ENCODE results near the gene CTDSPL. TPM values are rescaled to one million over a fixed set of nuclear protein-coding genes. Genes with fewer than 3 reads are reported as not detected.

The CTDSPL gene
- total RNA-seq, 1 experiment from 2014 or later, result 16.6 TPM

- no peak for ATAC-seq
- BruUV-seq (replicated peaks), result no TSS peak
- intact Hi-C loops (cut with micrococcal nuclease; ENCODE audit: unreplicated experiment), result no loop called here
- TF ChIP-seq REST (IDR thresholded peaks at IDR 0.05; ENCODE audit: insufficient read depth in 1 of 2, low read depth in 2 of 2, low read length in 1 of 2), result no peak
- TF ChIP-seq POLR2AphosphoS5 (IDR thresholded peaks at IDR 0.05; ENCODE audit: low read depth, low read length), result no peak
- no peak for TF ChIP-seq CTCF (IDR thresholded peaks at IDR 0.05)
- TF ChIP-seq SIN3A (IDR thresholded peaks at IDR 0.05; ENCODE audit: borderline replicate concordance, insufficient read depth, low read depth, low read length), result no peak
- no peak for TF ChIP-seq TCF7L2 (IDR thresholded peaks at IDR 0.05; ENCODE audit: low read depth, low read length)
- no peak overlapping the region for H3K4me3 ChIP-seq (ENCODE audit: low read depth in 2 of 2, low read length in 2 of 2)
- H3K27me3 ChIP-seq (ENCODE audit: control insufficient read depth, insufficient read depth, low read length), result no peaks in the 10 kb centered on the region
- 0 out of 2 replicates have a peak, but pooled peaks cover 3% of the 10 kb centered on the region for H3K4me1 ChIP-seq (ENCODE audit: control insufficient read depth, insufficient read depth, low read length)
- H3K9me3 ChIP-seq (ENCODE audit: control insufficient read depth, insufficient read depth, low read depth, low read length), result no peaks in the 10 kb centered on the region
- no peak overlapping the region for H3K27ac ChIP-seq (ENCODE audit: low read length)
- POLR2A ChIA-PET, result no interaction called here
- DNase-seq (ENCODE audit: low read depth, low spot score), result no peak
- CTCF ChIA-PET, result no interaction called here
- no peaks in the 10 kb centered on the region for H3K36me3 ChIP-seq (ENCODE audit: control insufficient read depth, insufficient read depth, low read length)
- in situ Hi-C loops (cut with HindIII; ENCODE audit: low pct_unique_long_range_greater_than_20kb, low sequenced_read_pairs), result no loop called here
Measured at GRCh38 chr3:37988931-37989525, 127.3 kb downstream of the CTDSPL start.

- intact Hi-C loops (cut with micrococcal nuclease; ENCODE audit: unreplicated experiment), result no loop called here
- TF ChIP-seq CTCF (IDR thresholded peaks at IDR 0.05), result no peak
- no peak for TF ChIP-seq SIN3A (IDR thresholded peaks at IDR 0.05; ENCODE audit: borderline replicate concordance, insufficient read depth, low read depth, low read length)
- no peak for TF ChIP-seq POLR2AphosphoS5 (IDR thresholded peaks at IDR 0.05; ENCODE audit: low read depth, low read length)
- no peak for TF ChIP-seq REST (IDR thresholded peaks at IDR 0.05; ENCODE audit: insufficient read depth in 1 of 2, low read depth in 2 of 2, low read length in 1 of 2)
- TF ChIP-seq TCF7L2 (IDR thresholded peaks at IDR 0.05; ENCODE audit: low read depth, low read length), result no peak
- Histone ChIP-seq H3K9me3 (ENCODE audit: control insufficient read depth, insufficient read depth, low read depth, low read length) (no peaks in the 10 kb centered on the region), H3K4me3 (ENCODE audit: low read depth in 2 of 2, low read length in 2 of 2) (no peak overlapping the region), H3K4me1 (ENCODE audit: control insufficient read depth, insufficient read depth, low read length) (0 out of 2 replicates have a peak, but pooled peaks cover 3% of the 10 kb centered on the region), H3K27ac (ENCODE audit: low read length) (no peak overlapping the region), H3K36me3 (ENCODE audit: control insufficient read depth, insufficient read depth, low read length) (no peaks in the 10 kb centered on the region), H3K27me3 (ENCODE audit: control insufficient read depth, insufficient read depth, low read length) (no peaks in the 10 kb centered on the region)
- ChIA-PET POLR2A (no interaction called here), CTCF (no interaction called here)
- ATAC-seq (no peak), DNase-seq (ENCODE audit: low read depth, low spot score) (no peak)
- in situ Hi-C loops (cut with HindIII; ENCODE audit: low pct_unique_long_range_greater_than_20kb, low sequenced_read_pairs), result no loop called here
- no TSS peak for BruUV-seq (replicated peaks)
Measured at GRCh38 chr3:37989821-37990480, 128.3 kb downstream of the CTDSPL start.
